Neural progenitor cell (in vitro differentiated cells): ENCODE measurements around the gene MORN1. TPM values are rescaled to one million over a fixed set of nuclear protein-coding genes. Genes with fewer than 3 reads are reported as not detected.

ENCODE experiments used
- DNase-seq: peaks from one replicate; pipeline ENCODE4 v3.0.0-alpha.2; 2016; ENCODE audit warnings: low spot score
- H2AFZ ChIP-seq: fragments of 200-600 bp; sonication (generic); replicated peaks from 2 replicates; pipeline ENCODE4 v1.6.1; 2016; ENCODE audit warnings: antibody characterized with exemption
- H3F3A ChIP-seq: fragments of 200-600 bp; sonication (generic); 2 replicates; pipeline ENCODE4 v1.6.1; 2016; ENCODE audit warnings: antibody characterized with exemption, low read depth
- H3K27ac ChIP-seq: fragments of 200-600 bp; sonication (generic); 2 replicates; pipeline ENCODE4 v1.5.1; 2016; ENCODE audit warnings: mild to moderate bottlenecking
- H3K27me3 ChIP-seq: fragments of 200-600 bp; sonication (generic); 2 replicates; pipeline ENCODE4 v1.6.1; 2016; ENCODE audit warnings: mild to moderate bottlenecking, moderate library complexity
- H3K36me3 ChIP-seq: fragments of 200-600 bp; sonication (generic); 2 replicates; pipeline ENCODE4 v1.5.1; 2016
- H3K4me1 ChIP-seq: fragments of 200-600 bp; sonication (generic); 2 replicates; pipeline ENCODE4 v1.6.1; 2016; ENCODE audit warnings: mixed run types
- H3K4me2 ChIP-seq: fragments of 200-600 bp; sonication (generic); 2 replicates; pipeline ENCODE4 v1.6.1; 2016
- H3K4me3 ChIP-seq: fragments of 200-600 bp; sonication (generic); 2 replicates; pipeline ENCODE4 v1.5.1; 2016
- H3K79me2 ChIP-seq: fragments of 200-600 bp; sonication (generic); 2 replicates; pipeline ENCODE4 v1.6.1; 2016; ENCODE audit warnings: low read depth
- H3K9ac ChIP-seq: fragments of 200-600 bp; sonication (generic); 2 replicates; pipeline ENCODE4 v1.6.1; 2016
- H3K9me3 ChIP-seq: fragments of 200-600 bp; sonication (generic); 2 replicates; pipeline ENCODE4 v1.5.1; 2016; ENCODE audit warnings: low read depth
- H4K20me1 ChIP-seq: fragments of 200-600 bp; sonication (generic); 2 replicates; pipeline ENCODE4 v1.6.1; 2016; ENCODE audit warnings: low read depth
- H3K27ac Mint-ChIP-seq: 3 replicates; pipeline ENCODE4 v1.8.0; 2021; ENCODE audit warnings: mixed read lengths
- H3K27me3 Mint-ChIP-seq: 2 replicates; pipeline ENCODE4 v1.8.0; 2022; ENCODE audit warnings: low read depth, mild to moderate bottlenecking, inconsistent platforms, moderate library complexity, mixed read lengths; ENCODE audit not compliant: insufficient read depth
- H3K36me3 Mint-ChIP-seq: 3 replicates; pipeline ENCODE4 v1.8.0; 2021; ENCODE audit warnings: mixed read lengths
- H3K4me1 Mint-ChIP-seq: 3 replicates; pipeline ENCODE4 v1.8.0; 2021; ENCODE audit warnings: mixed read lengths
- H3K4me3 Mint-ChIP-seq: 3 replicates; pipeline ENCODE4 v1.8.0; 2021; ENCODE audit warnings: mild to moderate bottlenecking, moderate library complexity, mixed read lengths
- H3K9me3 Mint-ChIP-seq: 3 replicates; pipeline ENCODE4 v1.8.0; 2020; ENCODE audit warnings: mixed read lengths
- EZH2 ChIP-seq: fragments of 200-600 bp; sonication (generic); IDR thresholded peaks from 2 replicates; pipeline ENCODE4 v1.6.1; 2017; ENCODE audit warnings: antibody characterized with exemption, mild to moderate bottlenecking, moderate library complexity
- EZH2phosphoT487 ChIP-seq: fragments of 200-600 bp; sonication (generic); IDR thresholded peaks from 2 replicates; pipeline ENCODE4 v1.6.1; 2017; ENCODE audit warnings: antibody characterized with exemption
- total RNA-seq: library from RNA; depleted of rRNA; stranded (reverse); fragments of >200 nt; gene quantifications from 2 replicates; pipeline ENCODE4 v1.2.3, GENCODE V29; 2015; ENCODE audit warnings: low replicate concordance
- TF ChIP-seq, protein P1 (sequence below): fragments of 200-600 bp; sonication (generic); IDR thresholded peaks from 2 replicates; pipeline ENCODE4 v1.5.1; 2017; ENCODE audit warnings: antibody characterized with exemption, mild to moderate bottlenecking

MORN1 gene
- total RNA-seq, 1 donor from 2014 or later: 7.0 TPM

DNA sequence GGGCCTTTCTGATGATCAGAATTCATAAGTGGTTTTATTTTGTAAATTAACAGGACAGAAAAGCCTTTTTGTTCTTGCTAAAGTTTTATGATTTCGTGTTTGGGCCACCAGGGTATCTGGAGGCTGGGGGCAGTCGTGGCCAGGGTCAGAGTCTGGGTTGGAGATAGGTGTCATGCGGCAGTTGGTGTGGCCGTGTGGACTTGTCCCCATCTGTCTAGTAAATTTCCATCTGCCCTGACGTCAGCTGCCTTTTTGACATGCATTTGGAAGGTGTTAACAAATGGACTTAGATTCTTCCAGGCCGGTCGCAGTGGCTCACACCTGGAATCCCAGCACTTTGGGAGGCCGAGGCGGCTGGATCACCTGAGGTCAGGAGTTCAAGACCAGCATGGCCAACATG lies 106.4 kb downstream of the MORN1 start:
- no peak for DNase-seq
- Histone ChIP-seq H3K4me2 (no peak overlapping the region), H3K4me3 (no peak overlapping the region), H3K27me3 (no peaks in the 10 kb centered on the region), H3F3A (no peaks in the 10 kb centered on the region), H4K20me1 (peaks cover 38% of the 10 kb centered on the region), H3K4me1 (peaks cover 11% of the 10 kb centered on the region), H3K36me3 (no peaks in the 10 kb centered on the region), H3K27ac (no peak overlapping the region), H3K9me3 (no peaks in the 10 kb centered on the region), H3K9ac (no peak overlapping the region), H2AFZ (no peak overlapping the region), H3K79me2 (peaks cover 66% of the 10 kb centered on the region)
- Mint-ChIP-seq H3K36me3 (peaks cover 4% of the 10 kb centered on the region), H3K27me3 (peaks cover 3% of the 10 kb centered on the region), H3K27ac (no peak overlapping the region), H3K4me3 (no peak overlapping the region), H3K4me1 (peaks cover 18% of the 10 kb centered on the region), H3K9me3 (no peaks in the 10 kb centered on the region)
- TF ChIP-seq, protein P1, sequence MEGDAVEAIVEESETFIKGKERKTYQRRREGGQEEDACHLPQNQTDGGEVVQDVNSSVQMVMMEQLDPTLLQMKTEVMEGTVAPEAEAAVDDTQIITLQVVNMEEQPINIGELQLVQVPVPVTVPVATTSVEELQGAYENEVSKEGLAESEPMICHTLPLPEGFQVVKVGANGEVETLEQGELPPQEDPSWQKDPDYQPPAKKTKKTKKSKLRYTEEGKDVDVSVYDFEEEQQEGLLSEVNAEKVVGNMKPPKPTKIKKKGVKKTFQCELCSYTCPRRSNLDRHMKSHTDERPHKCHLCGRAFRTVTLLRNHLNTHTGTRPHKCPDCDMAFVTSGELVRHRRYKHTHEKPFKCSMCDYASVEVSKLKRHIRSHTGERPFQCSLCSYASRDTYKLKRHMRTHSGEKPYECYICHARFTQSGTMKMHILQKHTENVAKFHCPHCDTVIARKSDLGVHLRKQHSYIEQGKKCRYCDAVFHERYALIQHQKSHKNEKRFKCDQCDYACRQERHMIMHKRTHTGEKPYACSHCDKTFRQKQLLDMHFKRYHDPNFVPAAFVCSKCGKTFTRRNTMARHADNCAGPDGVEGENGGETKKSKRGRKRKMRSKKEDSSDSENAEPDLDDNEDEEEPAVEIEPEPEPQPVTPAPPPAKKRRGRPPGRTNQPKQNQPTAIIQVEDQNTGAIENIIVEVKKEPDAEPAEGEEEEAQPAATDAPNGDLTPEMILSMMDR: no peak
- TF ChIP-seq EZH2phosphoT487: no peak
- TF ChIP-seq EZH2: no peak

DNA sequence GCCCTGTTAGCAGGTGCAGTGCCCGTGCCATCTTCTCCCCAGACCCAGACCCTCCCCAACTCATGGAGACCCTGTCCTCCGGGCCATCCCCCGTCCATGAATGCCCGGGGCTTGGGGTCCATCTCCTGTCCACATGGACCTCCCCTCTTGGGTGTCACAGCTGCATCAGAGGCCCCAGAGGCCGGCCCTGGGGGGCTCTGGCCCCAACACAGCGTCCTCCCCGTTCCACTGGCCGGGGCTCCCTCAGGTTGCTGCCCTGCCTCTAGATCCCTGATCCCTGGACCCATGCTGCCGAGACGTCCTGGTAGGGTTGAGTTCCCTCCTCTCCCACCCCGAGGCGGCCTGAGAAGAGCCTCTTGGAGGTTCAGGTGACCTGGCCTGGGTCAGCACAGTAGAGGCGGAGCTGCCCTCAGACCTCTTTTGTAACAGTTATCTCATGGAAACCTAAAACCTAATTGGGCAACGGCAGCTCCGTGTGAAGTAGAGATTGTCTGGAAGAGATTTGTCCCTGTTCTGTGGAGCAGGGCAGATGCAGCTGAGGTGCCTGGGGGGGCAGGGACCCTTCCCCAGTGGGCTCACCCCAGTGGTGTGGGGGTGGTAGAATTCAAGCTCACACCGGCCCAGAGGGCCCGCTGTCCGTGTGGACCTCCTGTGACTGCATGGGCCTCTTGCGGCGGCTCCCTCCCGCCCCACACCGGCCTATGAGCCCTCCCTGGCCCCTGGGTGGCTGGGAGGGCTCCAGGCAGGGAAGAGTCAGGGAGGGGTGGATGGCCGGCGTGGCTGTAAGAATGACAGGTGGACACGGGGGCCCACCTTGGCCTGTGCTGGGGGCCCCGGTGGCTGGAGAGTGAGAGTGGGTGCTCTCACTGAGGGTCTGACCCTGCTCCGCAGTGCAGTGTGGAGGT lies 107.1 kb downstream of the MORN1 start:
- H3K4me3 ChIP-seq: no peak overlapping the region
- no peaks in the 10 kb centered on the region for H3K36me3 ChIP-seq
- peaks cover 11% of the 10 kb centered on the region for H3K4me1 ChIP-seq
- peaks cover 6% of the 10 kb centered on the region for H3F3A ChIP-seq
- Mint-ChIP-seq H3K9me3 (peaks cover 4% of the 10 kb centered on the region), H3K27me3 (peaks cover 2% of the 10 kb centered on the region), H3K4me3 (no peak overlapping the region), H3K4me1 (peaks cover 19% of the 10 kb centered on the region), H3K36me3 (peaks cover 8% of the 10 kb centered on the region), H3K27ac (no peak overlapping the region)
- DNase-seq: no peak
- peaks cover 31% of the 10 kb centered on the region for H4K20me1 ChIP-seq
- TF ChIP-seq EZH2 (no peak), EZH2phosphoT487 (no peak)
- TF ChIP-seq, protein P1: no peak
- H3K79me2 ChIP-seq: peaks cover 66% of the 10 kb centered on the region
- H3K27me3 ChIP-seq: no peaks in the 10 kb centered on the region
- H3K27ac ChIP-seq: no peak overlapping the region
- no peaks in the 10 kb centered on the region for H3K9me3 ChIP-seq
- peak overlapping the region; percentile 5 for H3K4me2 ChIP-seq
- no peak overlapping the region for H2AFZ ChIP-seq
- no peak overlapping the region for H3K9ac ChIP-seq

DNA sequence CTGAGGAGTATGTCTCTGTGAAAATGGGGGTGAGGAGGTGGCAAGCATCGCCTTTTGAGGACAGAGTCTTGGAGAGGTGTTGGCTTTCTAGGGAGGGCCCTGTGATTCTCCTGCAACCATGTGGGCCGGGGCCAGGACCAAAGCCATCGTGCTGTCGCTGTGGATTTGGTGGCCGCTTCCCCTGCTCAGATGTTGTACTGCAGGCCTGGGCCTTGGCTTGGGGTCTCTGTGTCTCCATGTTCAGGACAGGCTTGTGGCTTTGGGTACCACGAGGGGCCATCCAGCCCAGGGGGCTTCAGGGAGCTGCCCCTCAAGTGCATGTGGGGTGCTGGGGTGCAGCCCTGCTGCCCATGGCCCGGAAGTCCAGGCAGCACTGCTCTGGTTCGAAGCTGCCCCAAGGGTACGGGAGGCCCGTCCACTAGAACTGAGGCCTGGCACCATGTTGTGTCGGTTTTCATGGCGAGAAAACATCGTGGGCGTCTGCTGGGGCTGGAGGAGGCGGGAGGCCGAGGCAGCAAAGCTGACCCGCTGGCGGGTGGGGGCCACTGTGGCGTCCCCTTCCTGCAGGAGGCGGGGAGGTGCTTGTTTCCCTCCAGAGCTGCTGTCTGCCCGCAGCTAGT lies 107.9 kb downstream of the MORN1 start:
- Histone ChIP-seq H3F3A (peaks cover 12% of the 10 kb centered on the region), H4K20me1 (peaks cover 30% of the 10 kb centered on the region), H3K9ac (no peak overlapping the region), H2AFZ (no peak overlapping the region), H3K27me3 (no peaks in the 10 kb centered on the region), H3K79me2 (peaks cover 66% of the 10 kb centered on the region), H3K36me3 (no peaks in the 10 kb centered on the region), H3K4me2 (no peak overlapping the region), H3K4me3 (no peak overlapping the region), H3K27ac (no peak overlapping the region), H3K9me3 (no peaks in the 10 kb centered on the region), H3K4me1 (peaks cover 13% of the 10 kb centered on the region)
- Mint-ChIP-seq H3K27me3 (peaks cover 2% of the 10 kb centered on the region), H3K36me3 (peaks cover 8% of the 10 kb centered on the region), H3K4me3 (no peak overlapping the region), H3K9me3 (peaks cover 4% of the 10 kb centered on the region), H3K4me1 (peaks cover 18% of the 10 kb centered on the region), H3K27ac (no peak overlapping the region)
- TF ChIP-seq, protein P1: no peak
- TF ChIP-seq EZH2phosphoT487: no peak
- TF ChIP-seq EZH2: no peak
- no peak for DNase-seq
